GM18517 (cell line): Measurements from ENCODE around the gene SLC6A18.
"Not testable (repeated sequence)": the region's sequence is repeated elsewhere in the genome, so short reads cannot be mapped to it uniquely, and the experiment has no call there.

Source experiments
- ATAC-seq: cut with Tn5 transposase; IDR thresholded peaks from one replicate; pipeline ENCODE4 v1.9.1; 2021; ENCODE audit warnings: mild to moderate bottlenecking, moderate library complexity; ENCODE audit not compliant: unreplicated experiment

Gene SLC6A18

DNA sequence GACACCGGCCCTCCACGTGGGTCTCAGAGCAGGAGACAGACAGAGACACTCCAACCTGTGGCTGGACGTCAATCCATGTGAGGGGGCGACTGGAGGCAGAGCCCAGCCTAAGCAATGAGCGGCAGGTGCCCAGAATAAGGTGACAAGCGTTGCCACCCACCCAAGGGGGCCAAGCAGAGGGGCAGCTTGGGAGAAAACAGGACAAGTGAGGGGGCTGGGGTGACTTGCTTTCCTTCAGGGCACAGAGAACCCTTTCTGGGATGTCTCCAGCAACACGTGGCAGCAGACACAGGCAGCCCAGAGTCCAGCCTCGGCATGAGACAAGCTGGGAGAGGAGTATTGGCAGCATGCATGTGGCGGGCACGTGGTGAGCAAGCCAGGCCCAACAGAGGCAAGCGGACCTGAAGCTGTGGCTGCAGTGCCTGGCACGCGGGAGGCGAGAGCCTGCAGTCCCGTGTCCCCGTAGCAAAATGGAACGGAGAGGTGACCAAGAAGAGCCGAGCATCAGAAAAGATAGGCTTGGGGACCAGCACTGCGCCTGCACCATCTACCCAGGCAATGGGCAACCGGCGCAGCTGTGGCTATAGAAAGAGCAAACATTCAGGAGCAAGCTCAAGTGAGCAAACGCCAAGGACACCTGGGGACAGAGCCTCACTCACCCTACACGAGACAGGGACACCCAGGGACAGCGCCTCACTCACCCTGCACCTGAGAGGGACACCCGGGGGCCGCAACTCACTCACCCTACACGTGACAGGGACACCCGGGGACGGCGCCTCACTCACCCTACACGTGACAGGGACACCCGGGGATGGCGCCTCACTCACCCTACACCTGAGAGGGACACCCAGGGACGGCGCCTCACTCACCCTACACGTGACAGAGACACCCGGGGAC is 63.5 kb downstream of the SLC6A18 start:
- no peak for ATAC-seq

DNA sequence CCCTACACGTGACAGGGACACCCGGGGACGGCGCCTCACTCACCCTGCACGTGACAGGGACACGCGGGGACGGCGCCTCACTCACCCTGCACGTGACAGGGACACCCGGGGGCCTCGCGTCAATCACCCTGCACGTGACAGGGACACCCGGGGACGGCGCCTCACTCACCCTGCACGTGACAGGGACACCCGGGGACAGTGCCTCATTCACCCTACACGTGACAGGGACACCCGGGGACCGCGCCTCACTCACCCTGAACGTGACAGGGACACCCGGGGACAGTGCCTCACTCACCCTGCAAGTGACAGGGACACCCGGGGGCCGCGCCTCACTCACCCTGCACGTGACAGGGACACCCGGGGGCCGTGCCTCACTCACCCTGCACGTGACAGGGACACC is 64.4 kb downstream of the SLC6A18 start:
- ATAC-seq = not testable (repeated sequence)

DNA sequence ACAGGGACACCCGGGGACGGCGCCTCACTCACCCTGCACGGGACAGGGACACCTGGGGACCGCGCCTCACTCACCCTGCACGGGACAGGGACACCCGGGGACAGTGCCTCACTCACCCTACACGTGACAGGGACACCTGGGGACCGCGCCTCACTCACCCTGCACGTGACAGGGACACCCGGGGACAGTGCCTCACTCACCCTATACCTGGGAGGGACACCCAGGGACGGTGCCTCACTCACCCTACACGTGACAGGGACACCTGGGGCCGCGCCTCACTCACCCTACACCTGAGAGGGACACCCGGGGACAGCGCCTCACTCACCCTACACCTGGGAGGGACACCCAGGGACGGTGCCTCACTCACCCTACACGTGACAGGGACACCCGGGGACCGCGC is 65.8 kb downstream of the SLC6A18 start:
- ATAC-seq = not testable (repeated sequence)

DNA sequence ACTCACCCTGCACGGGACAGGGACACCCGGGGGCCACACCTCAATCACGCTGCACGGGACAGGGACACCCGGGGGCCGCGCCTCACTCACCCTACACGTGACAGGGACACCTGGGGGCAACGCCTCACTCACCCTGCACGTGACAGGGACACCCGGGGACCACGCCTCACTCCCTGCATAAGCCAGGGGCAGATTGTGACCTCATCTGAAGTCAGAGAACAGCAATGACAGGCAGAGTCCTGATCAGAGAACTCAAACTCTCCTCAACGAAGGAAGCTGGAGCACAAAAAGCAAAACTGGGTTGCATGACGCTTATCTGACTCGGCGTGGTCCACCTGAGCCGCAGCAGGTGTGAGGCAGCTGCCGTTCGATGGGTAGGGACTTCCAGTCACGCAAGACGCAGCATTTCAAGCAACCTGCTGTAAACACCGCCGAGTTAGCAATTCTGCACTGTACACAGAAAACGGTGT is 66.5 kb downstream of the SLC6A18 start:
- ATAC-seq = no peak

DNA sequence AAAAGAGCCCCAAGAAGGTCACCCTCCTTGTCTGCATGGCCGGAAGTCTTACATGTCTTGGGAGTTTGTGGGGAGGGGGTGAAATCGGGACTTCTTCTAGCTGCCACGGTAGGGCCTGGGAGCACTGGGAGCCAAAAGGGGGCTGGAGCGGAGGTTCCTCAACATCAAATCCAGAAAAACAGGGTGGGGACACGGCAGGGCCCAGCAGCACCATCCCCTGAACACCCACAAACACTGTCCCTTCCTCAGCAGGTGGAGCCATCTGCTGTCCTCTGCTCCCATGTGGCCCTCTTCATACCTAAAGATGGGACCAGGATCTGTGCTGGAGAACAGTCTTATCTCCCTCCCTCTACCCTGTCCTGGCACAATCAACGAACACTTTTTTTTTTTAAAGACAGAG is 67.0 kb downstream of the SLC6A18 start:
- ATAC-seq = no peak

DNA sequence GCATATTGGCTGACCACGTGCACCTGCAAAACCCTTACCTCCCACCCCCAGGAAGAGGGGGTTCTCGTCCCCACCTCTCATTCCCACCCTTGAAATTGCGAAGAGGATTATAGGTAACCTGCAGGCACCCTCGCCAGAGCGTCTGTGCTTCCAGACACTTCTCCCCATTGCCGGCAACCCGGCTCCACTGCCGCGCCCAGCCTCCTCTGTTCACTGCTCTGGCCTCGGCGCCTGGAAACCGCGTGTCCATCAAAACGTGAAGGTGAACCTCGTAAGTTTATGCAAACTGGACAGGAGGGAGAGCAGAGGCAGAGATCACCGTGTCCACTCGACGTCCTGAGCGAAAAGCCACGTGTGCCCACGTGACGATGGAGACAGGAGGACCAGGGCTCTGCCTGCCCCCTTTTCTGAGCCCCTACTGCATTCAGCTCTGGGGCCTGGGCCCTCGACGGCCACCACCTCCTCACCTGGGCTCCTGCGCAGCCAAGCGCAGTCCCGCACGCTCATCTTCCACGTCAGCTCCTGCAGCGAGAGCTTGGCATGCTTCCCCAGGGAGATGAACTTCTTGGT is 67.8 kb downstream of the SLC6A18 start:
- no peak for ATAC-seq

DNA sequence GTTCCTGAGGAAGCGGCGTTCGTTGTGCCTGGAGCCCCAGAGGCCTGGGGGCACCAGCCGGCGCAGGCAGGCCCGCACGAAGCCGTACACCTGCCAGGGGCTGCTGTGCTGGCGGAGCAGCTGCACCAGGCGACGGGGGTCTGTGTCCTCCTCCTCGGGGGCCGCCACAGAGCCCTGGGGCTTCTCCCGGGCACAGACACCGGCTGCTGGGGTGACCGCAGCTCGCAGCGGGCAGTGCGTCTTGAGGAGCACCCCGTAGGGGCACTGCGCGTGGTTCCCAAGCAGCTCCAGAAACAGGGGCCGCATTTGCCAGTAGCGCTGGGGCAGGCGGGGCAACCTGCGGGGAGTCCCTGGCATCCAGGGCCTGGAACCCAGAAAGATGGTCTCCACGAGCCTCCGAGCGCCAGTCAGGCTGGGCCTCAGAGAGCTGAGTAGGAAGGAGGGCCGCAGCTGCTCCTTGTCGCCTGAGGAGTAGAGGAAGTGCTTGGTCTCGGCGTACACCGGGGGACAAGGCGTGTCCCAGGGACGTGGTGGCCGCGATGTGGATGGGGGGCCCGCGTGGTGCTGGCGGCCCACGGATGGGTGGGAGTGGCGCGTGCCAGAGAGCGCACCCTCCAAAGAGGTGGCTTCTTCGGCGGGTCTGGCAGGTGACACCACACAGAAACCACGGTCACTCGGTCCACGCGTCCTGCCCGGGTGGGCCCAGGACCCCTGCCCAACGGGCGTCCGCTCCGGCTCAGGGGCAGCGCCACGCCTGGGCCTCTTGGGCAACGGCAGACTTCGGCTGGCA is 68.4 kb downstream of the SLC6A18 start:
- no peak for ATAC-seq

DNA sequence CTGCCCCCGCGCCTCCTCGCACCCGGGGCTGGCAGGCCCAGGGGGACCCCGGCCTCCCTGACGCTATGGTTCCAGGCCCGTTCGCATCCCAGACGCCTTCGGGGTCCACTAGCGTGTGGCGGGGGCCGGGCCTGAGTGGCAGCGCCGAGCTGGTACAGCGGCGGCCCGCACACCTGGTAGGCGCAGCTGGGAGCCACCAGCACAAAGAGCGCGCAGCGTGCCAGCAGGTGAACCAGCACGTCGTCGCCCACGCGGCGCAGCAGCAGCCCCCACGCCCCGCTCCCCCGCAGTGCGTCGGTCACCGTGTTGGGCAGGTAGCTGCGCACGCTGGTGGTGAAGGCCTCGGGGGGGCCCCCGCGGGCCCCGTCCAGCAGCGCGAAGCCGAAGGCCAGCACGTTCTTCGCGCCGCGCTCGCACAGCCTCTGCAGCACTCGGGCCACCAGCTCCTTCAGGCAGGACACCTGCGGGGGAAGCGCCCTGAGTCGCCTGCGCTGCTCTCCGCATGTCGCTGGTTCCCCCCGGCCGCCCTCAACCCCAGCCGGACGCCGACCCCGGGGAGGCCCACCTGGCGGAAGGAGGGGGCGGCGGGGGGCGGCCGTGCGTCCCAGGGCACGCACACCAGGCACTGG is 69.1 kb downstream of the SLC6A18 start:
- no peak for ATAC-seq

DNA sequence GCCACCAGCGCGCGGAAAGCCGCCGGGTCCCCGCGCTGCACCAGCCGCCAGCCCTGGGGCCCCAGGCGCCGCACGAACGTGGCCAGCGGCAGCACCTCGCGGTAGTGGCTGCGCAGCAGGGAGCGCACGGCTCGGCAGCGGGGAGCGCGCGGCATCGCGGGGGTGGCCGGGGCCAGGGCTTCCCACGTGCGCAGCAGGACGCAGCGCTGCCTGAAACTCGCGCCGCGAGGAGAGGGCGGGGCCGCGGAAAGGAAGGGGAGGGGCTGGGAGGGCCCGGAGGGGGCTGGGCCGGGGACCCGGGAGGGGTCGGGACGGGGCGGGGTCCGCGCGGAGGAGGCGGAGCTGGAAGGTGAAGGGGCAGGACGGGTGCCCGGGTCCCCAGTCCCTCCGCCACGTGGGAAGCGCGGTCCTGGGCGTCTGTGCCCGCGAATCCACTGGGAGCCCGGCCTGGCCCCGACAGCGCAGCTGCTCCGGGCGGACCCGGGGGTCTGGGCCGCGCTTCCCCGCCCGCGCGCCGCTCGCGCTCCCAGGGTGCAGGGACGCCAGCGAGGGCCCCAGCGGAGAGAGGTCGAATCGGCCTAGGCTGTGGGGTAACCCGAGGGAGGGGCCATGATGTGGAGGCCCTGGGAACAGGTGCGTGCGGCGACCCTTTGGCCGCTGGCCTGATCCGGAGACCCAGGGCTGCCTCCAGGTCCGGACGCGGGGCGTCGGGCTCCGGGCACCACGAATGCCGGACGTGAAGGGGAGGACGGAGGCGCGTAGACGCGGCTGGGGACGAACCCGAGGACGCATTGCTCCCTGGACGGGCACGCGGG is 69.9 kb downstream of the SLC6A18 start, which contains the start of gene TERT:
TSS of gene TERT (minus strand) at position 234 of the 815 bp plus-strand sequence. CDS start at position 155, 79 bp downstream.
- no peak for ATAC-seq

DNA sequence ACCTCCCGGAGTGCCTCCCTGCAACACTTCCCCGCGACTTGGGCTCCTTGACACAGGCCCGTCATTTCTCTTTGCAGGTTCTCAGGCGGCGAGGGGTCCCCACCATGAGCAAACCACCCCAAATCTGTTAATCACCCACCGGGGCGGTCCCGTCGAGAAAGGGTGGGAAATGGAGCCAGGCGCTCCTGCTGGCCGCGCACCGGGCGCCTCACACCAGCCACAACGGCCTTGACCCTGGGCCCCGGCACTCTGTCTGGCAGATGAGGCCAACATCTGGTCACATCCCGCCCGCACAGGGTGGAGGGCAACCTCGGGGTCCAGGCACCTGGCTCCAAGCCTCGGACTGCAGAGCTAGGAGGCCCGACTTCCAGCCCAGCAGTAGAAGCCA is 70.5 kb downstream of the SLC6A18 start:
- no peak for ATAC-seq
